ENCODE data around the gene DEFB108B.
"Not testable (repeated sequence)": the region's sequence is repeated elsewhere in the genome, so short reads cannot be mapped to it uniquely, and the experiment has no call there.

The DEFB108B gene

DNA sequence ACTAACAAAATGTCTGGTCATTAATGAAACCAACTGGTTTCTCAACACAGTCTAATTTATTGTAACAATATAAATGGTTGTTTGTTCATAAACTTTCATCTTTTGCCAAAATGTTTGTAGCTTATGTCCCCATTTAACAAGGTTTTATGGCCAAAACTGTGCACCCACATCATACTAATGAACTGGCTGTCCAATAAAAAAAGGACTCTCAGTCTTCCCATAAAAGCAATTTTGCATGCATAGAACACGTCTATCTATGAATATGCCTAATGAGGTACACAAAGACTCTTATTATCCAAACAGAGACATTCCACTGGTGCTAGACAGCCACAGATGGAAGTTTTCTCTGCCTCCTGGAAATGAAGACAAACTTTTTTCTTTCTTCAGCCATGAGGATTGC lies at the start of gene DEFB108B:
DEFB108B (plus strand) TSS at position 390 of the 400 bp plus-strand sequence; CDS start at position 390, 0 bp downstream.
- not testable (repeated sequence) for DNase-seq (ENCODE audit: low spot score)

GRCh38 chr11:71786114-71786847 lies 46.7 kb upstream of the DEFB108B start:
- peak; percentile 90 for DNase-seq (ENCODE audit: low spot score)

DNA sequence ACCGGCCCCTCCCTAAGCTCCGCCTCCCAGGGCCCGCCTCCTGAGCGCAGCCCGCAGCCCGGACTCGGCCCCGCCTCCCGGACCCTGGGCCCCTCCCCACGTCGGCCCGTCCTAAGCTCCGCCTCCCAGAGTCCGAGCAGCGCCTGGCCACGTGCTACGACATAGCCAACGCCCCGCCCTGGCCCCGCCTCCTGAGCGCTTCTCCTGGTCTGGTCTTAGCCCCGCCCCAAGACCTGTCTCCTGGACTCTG lies 46.2 kb upstream of the DEFB108B start:
- peak; percentile 99 for DNase-seq (ENCODE audit: low spot score)

DNA sequence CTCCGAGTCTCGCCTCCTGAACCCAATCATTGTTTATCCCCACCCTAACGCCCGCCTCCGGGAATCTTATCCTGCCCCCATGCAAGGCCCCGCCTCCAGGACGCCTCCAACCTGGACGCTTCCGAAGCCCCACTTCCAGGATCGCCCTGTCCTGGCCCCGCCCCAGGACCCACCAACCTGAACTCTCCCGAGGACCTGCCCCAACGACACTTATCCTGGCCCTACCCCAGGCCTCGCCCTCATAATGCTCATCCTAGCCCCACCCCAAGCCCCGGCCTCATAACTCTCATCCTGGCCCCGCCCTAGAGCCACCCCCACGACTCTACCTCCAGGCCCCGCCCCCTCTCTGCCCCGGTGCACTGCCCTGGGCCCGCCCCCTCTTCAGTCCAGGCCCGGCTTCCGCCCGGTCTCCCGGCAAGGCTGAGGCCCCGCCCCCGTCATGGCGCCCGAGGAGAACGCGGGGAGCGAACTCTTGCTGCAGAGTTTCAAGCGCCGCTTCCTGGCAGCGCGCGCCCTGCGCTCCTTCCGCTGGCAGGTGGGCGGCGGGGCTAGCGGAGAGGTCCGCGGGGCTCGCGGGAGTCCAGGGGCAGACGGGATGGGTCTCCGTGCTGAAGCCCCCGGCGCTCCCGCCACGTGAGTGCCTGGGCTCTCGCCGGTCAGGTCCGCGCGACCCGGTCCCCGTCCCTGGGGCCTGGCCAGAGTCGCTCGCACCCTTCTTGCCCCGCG lies 45.7 kb upstream of the DEFB108B start:
- no peak for DNase-seq (ENCODE audit: low spot score)

DNA sequence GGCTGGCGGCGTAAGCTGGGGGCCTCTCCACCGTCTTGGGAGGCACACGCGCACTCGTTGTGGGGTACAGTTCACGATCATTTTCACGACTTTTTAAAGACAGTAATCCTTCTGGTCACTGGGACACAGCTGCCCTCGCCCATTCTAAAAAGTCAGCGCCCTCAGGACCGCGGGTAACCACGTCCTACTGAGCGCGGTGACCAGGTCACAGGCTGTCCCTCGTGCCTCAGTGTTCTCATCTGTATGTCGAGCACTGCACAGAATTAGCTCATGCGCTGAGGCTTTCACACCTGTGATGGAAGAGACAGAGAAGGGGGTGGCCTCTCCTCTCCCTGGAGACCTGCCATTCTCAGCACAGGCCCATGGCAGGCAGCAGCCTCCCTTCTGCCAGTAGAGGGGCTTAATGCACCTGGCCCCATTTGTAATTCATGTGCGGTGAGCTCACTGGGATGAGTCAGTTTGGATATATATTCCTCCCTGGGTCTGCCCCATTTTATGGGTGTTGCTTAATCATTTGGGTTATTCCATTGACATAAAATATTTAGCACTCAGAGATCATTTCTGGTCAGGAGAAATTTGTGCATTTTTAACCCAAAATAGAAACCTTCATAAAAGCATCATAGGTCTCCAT lies 45.1 kb upstream of the DEFB108B start:
- peak; percentile 5 for DNase-seq (ENCODE audit: low spot score)

GRCh38 chr11:71789444-71790196 lies 43.4 kb upstream of the DEFB108B start:
- not testable (repeated sequence) for DNase-seq (ENCODE audit: low spot score)

- not testable (repeated sequence) for DNase-seq (ENCODE audit: low spot score)
Observed at GRCh38 chr11:71791111-71791510, 41.9 kb upstream of the DEFB108B start.

DNA sequence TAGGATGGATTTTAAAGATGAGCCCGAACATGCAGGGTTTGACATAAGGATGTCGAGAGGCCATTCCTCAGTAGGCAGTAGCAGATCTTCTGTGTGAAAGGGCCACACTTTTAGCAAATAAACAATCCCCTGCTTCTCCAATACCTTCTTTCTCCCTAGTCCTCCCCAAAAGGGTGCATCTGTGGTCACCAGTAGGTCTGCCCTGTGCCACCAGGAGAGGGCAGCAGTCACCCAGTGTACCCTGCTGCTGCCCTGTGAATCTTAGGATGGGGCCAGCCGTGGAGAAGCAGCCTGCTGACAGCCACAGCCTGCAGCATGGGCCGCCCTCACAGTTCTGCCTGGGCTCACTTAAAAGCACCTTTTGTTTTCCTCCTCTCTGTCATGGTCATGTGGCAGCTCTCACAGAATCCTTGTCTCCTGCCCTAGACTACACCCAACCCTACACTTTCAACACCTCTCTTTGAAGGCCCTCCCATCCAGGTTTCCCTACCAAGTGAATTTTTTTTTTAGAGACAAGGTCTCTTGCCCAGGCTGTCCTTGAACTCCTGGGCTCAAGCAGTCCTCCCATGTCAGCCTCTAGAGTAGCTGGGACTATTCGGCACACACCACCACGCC lies 40.3 kb upstream of the DEFB108B start:
- peak; percentile 29 for DNase-seq (ENCODE audit: low spot score)

DNA sequence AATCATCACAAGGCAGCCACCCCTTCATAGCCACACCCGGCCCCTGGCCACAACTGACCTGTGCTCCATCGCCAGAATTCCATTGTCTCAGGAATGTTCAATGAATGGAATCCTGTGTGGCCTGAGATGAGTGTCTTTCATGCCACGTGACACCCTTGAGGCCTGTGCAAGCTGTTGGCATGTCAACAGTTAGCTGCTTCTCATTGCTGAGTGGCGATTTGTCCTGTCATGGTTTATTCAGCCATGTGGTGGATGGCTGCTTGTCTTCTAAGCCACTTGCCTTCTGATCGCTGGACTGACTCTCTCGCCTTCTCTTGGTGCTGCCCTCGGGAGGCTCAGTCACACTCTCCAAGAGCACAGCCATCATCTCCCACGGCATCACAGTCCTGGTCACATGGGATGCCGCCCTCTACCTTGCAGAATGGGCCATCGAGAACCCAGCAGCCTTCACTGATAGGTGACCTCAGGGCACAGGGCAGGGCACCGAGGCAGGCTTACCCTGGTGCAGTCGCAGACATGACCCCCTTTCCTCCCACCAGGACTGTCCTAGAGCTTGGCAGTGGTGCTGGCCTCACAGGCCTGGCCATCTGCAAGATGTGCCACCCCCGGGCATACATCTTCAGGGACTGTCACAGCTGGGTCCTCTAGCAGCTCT lies 38.5 kb upstream of the DEFB108B start:
- DNase-seq (ENCODE audit: low spot score), result not testable (repeated sequence)

- not testable (repeated sequence) for DNase-seq (ENCODE audit: low spot score)
Observed at GRCh38 chr11:71795236-71795635, 37.8 kb upstream of the DEFB108B start.

- DNase-seq (ENCODE audit: low spot score), result not testable (repeated sequence)
Observed at GRCh38 chr11:71796016-71796415, 37.0 kb upstream of the DEFB108B start.

DNA sequence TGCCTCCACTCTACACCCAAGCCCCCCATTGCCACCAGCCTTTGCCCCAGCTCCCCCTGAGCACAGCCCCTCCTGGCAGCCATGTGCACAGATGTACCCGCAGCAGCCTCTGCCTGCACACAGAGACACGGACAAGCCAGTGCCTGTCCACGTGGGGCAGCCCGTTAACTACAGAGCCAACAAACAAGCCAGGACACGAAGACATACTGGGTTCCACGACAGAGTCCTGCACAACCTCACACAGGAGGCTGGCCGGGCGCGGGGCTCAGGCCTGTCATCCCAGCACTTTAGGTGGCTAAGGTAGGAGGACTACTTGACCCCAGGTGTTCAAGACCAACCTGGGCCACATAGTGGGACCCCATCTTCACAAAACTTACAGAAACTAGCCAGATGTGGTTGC lies 36.2 kb upstream of the DEFB108B start:
- not testable (repeated sequence) for DNase-seq (ENCODE audit: low spot score)

GRCh38 chr11:71799556-71800128 lies 33.4 kb upstream of the DEFB108B start:
- not testable (repeated sequence) for DNase-seq (ENCODE audit: low spot score)

DNA sequence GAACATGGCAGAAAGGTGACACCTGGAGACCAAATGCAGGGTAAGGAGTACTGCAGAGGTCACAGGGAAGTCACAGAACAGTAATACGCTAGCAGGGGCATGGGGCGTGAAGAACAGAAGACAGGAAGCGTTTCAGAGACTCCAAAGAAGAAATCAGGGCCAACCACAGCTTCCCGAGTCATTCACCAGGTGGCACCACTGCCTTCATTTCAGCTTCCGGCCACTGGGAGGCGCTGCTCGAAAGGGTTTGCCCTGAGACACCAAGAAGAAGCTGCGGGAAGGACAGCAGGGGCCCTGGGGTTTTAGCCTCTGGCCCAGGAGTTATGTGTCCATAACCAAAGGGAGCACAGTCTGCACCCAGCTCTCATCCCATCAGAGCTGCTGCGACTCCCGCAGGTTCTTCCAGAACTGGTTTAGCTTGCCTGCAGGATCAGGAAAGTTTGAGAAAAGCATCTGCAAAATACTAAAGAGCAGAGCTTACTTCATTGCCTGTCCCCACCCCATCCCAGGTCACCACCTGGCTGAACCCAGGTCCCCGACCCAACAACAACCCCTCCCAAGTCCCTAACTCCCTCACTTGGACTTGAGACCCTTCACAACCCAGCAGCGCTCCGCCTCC lies 32.6 kb upstream of the DEFB108B start:
- DNase-seq (ENCODE audit: low spot score), result peak; percentile 69

DNA sequence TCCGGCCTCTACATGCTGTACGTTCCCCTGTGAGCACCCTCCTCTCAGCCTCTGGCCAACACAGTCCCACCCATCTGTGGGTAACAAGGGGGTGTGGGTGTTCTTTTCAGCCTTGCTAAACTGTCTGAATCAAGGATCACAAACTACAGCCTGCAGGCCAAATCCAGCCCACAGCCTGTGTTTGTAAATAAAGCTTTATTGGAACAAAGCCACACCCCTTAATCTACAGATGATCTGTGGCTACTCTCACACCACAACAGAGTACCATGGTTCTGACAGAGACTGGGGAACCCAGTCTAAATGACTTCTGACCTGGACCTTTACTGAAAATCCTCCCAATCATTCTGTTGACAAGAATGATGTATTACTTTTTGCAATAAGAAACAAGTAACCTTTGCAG lies 32.0 kb upstream of the DEFB108B start:
- DNase-seq (ENCODE audit: low spot score), result not testable (repeated sequence)

GRCh38 chr11:71802874-71803273 lies 30.1 kb upstream of the DEFB108B start:
- DNase-seq (ENCODE audit: low spot score), result not testable (repeated sequence)

DNA sequence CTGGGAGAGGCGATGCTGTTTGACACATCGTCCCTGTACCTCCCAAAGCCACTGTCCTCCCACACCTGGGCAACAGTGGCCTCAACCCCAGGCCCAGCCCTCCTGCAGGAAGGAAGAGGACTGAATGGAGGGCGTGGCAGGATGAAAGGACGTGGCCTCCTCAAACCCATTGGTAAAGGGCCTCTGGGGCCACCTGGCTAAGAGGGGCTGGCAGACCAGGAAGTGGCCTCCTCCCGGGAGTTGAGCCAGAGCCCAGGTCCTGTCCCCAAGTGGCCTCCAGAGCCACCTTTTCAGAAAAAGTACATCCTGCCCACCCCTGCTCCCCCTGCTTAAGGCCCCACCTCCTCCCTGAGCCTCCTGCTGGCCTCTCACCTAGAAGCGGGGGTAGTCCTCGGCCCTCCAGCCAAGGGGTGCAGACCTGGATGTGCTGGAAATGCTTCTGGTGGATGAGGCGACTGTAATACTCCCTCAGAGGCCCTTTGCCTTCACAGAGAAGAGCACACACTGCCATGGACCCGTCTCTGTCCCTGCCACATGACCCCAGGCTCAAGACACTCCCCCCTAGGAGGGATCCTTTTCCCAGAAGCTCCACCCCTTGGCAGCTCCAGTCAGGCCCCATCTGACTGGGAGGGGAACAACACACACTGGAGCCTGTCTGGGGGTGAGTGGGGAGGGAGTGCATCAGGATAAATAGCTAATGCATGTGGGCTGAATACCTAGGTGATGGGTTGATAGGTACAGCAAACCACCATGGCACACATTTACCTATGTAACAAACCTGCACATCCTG lies 28.6 kb upstream of the DEFB108B start:
- not testable (repeated sequence) for DNase-seq (ENCODE audit: low spot score)

GRCh38 chr11:71812529-71812928 lies 20.5 kb upstream of the DEFB108B start:
- DNase-seq (ENCODE audit: low spot score), result peak; percentile 56

GRCh38 chr11:71813481-71814355 lies 19.3 kb upstream of the DEFB108B start:
- DNase-seq (ENCODE audit: low spot score), result peak; percentile 82
